PC-9 (cell line): ENCODE measurements around the gene NFE2L2. TPM values are rescaled to one million over a fixed set of nuclear protein-coding genes. Genes with fewer than 3 reads are reported as not detected.
A peak's percentile ranks its signal among the peaks of the same experiment; 100 is the strongest.

ENCODE experiments used
- BruUV-seq: library from RNA; stranded (reverse); fragments of 400-500 nt; replicated peaks from 2 replicates; lab custom pipeline; 2021; lab: Mats Ljungman, UMichigan
- CTCF ChIA-PET: fragments of 300-600 bp; sonication (Branson Sonifier 250); formaldehyde crosslinking; loops from one replicate; lab custom pipeline; 2022; ENCODE audit warnings: antibody characterized with exemption; lab: Charles Lee
- POLR2A ChIA-PET: fragments of 300-600 bp; sonication (Branson Sonifier 250); formaldehyde crosslinking; loops from one replicate; lab custom pipeline; 2022; ENCODE audit warnings: antibody characterized with exemption; ENCODE audit not compliant: unreplicated experiment; lab: Charles Lee
- DNase-seq, 2 experiments: peaks; one replicate each; pipeline versions ENCODE4 v3.0.0 to v3.0.0-alpha.2; 2015 to 2022; ENCODE audit warnings: mixed read lengths in 1 of 2
- H2AFZ ChIP-seq: fragments of 200-600 bp; sonication (generic); 2 replicates; pipeline ENCODE4 v1.8.1; 2017; ENCODE audit warnings: antibody characterized with exemption
- H3F3A ChIP-seq: fragments of 200-600 bp; sonication (generic); 2 replicates; pipeline ENCODE4 v1.8.1; 2017; ENCODE audit warnings: antibody characterized with exemption, mild to moderate bottlenecking, low read depth; ENCODE audit not compliant: insufficient read depth
- H3K27ac ChIP-seq: fragments of 200-600 bp; sonication (generic); 2 replicates; pipeline ENCODE4 v1.6.1; 2016; ENCODE audit warnings: mixed run types
- H3K27me3 ChIP-seq: fragments of 200-600 bp; sonication (generic); 2 replicates; pipeline ENCODE4 v1.6.1; 2016; ENCODE audit warnings: low read depth, mixed run types; ENCODE audit not compliant: insufficient read depth
- H3K36me3 ChIP-seq: fragments of 200-600 bp; sonication (generic); 2 replicates; pipeline ENCODE4 v1.6.1; 2016; ENCODE audit warnings: low read depth, mixed run types
- H3K4me1 ChIP-seq: fragments of 200-600 bp; sonication (generic); replicated peaks from 2 replicates; pipeline ENCODE4 v1.6.1; 2016; ENCODE audit warnings: mixed run types; ENCODE audit not compliant: insufficient read depth
- H3K4me2 ChIP-seq: fragments of 200-600 bp; sonication (generic); 2 replicates; pipeline ENCODE4 v1.6.1; 2017; ENCODE audit warnings: mixed run types
- H3K4me3 ChIP-seq: fragments of 200-600 bp; sonication (generic); 2 replicates; pipeline ENCODE4 v1.6.1; 2016; ENCODE audit warnings: mixed run types
- H3K79me2 ChIP-seq: fragments of 200-600 bp; sonication (generic); 2 replicates; pipeline ENCODE4 v1.6.1; 2017; ENCODE audit warnings: low read depth, mixed run types
- H3K9me2 ChIP-seq: fragments of 200-600 bp; sonication (generic); 2 replicates; pipeline ENCODE4 v1.8.1; 2017; ENCODE audit warnings: mild to moderate bottlenecking; ENCODE audit not compliant: insufficient read depth
- H3K9me3 ChIP-seq: fragments of 200-600 bp; sonication (generic); 2 replicates; pipeline ENCODE4 v1.8.1; 2016; ENCODE audit warnings: low read depth; ENCODE audit not compliant: insufficient read depth
- H4K20me1 ChIP-seq: fragments of 200-600 bp; sonication (generic); 2 replicates; pipeline ENCODE4 v1.8.1; 2017; ENCODE audit not compliant: insufficient read depth
- EZH2 ChIP-seq: fragments of 200-600 bp; sonication (generic); IDR thresholded peaks from 2 replicates; pipeline ENCODE4 v1.8.0; 2017; ENCODE audit warnings: antibody characterized with exemption, low read depth
- intact Hi-C: fragments of 100-400 bp; cut with micrococcal nuclease; formaldehyde crosslinking; loops from one replicate; pipeline ENCODE4 v1.10.0; 2022; ENCODE audit not compliant: unreplicated experiment
- total RNA-seq: library from RNA; stranded (reverse); gene quantifications from 2 replicates; pipeline ENCODE4 v1.2.3, GENCODE V29; 2021
- TF ChIP-seq, protein P1 (sequence below): fragments of 200-600 bp; sonication (generic); conservative IDR thresholded peaks from 2 replicates; pipeline ENCODE4 v1.6.1; 2017; ENCODE audit warnings: mixed run types, antibody characterized with exemption, mild to moderate bottlenecking, moderate library complexity

NFE2L2 gene
- total RNA-seq, 1 experiment from 2014 or later: 138 TPM

DNA sequence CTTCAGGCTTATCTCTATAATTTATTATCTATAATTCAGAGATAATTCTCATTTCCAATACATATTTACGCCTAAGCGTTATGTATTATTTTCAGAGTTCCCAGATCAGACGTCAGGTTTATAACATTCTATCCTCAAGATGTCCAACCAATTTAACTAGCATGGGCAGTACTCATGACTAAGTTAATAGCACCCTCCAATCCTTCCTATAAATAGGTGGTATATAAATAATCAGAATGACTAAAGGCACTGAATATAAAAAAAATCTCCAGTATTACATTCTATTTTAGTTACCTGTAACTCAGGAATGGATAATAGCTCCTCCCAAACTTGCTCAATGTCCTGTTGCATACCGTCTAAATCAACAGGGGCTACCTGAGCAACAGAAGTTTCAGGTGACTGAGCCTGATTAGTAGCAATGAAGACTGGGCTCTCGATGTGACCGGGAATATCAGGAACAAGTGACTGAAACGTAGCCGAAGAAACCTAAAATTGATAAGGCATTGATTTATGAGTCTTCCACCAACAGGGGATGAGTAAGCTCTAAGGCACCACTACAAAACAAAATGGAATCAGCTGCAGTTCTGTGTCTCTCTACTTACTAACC, 32.3 kb downstream of the NFE2L2 start:
- no peaks in the 10 kb centered on the region for H3K9me2 ChIP-seq
- 0 out of 2 replicates have a peak overlapping the region, but pooled peaks have one; percentile 8 for H3K27ac ChIP-seq
- intact Hi-C loops: no loop called here
- peaks cover 53% of the 10 kb centered on the region for H4K20me1 ChIP-seq
- H3K4me2 ChIP-seq: no peak overlapping the region
- CTCF ChIA-PET: interaction anchor here (0.6 to 1.0 kb wide), 2 partner anchors 31 to 67 kb away, joined by 3 read pairs; no protein-coding TSS in a partner anchor
- TF ChIP-seq EZH2: no peak
- TF ChIP-seq, protein P1, sequence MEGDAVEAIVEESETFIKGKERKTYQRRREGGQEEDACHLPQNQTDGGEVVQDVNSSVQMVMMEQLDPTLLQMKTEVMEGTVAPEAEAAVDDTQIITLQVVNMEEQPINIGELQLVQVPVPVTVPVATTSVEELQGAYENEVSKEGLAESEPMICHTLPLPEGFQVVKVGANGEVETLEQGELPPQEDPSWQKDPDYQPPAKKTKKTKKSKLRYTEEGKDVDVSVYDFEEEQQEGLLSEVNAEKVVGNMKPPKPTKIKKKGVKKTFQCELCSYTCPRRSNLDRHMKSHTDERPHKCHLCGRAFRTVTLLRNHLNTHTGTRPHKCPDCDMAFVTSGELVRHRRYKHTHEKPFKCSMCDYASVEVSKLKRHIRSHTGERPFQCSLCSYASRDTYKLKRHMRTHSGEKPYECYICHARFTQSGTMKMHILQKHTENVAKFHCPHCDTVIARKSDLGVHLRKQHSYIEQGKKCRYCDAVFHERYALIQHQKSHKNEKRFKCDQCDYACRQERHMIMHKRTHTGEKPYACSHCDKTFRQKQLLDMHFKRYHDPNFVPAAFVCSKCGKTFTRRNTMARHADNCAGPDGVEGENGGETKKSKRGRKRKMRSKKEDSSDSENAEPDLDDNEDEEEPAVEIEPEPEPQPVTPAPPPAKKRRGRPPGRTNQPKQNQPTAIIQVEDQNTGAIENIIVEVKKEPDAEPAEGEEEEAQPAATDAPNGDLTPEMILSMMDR: no peak
- H3K27me3 ChIP-seq: no peaks in the 10 kb centered on the region
- POLR2A ChIA-PET: interaction anchor here (0.6 kb wide), 1 partner anchor 31 kb away, joined by 3 read pairs; no protein-coding TSS in a partner anchor
- peaks cover 59% of the 10 kb centered on the region for H3K79me2 ChIP-seq
- H3K4me3 ChIP-seq: no peak overlapping the region
- H3K36me3 ChIP-seq: peaks cover 70% of the 10 kb centered on the region
- no peaks in the 10 kb centered on the region for H3K9me3 ChIP-seq
- no peak for DNase-seq
- no peaks in the 10 kb centered on the region for H3K4me1 ChIP-seq
- H3F3A ChIP-seq: peaks cover 95% of the 10 kb centered on the region
- BruUV-seq: no TSS peak
- no peak overlapping the region for H2AFZ ChIP-seq

DNA sequence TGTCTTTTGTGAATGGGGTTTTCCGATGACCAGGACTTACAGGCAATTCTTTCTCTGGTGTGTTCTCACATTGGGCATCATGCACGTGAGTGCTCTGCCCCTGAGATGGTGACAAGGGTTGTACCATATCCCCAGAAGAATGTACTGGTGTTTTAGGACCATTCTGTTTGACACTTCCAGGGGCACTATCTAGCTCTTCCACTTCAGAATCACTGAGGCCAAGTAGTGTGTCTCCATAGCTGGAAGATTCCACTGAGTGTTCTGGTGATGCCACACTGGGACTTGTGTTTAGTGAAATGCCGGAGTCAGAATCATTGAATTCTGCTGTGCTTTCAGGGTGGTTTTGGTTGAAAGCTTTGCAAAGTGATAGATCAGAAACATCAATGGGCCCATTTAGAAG, 33.3 kb downstream of the NFE2L2 start:
- Histone ChIP-seq H3K4me2 (no peak overlapping the region), H4K20me1 (peaks cover 45% of the 10 kb centered on the region), H3K4me1 (no peaks in the 10 kb centered on the region), H3K27ac (no peak overlapping the region; the same call in 1 of the 2 replicates), H3K36me3 (peaks cover 61% of the 10 kb centered on the region), H3K79me2 (peaks cover 50% of the 10 kb centered on the region), H3F3A (peaks cover 95% of the 10 kb centered on the region), H3K27me3 (no peaks in the 10 kb centered on the region), H3K9me3 (no peaks in the 10 kb centered on the region), H3K4me3 (no peak overlapping the region), H3K9me2 (no peaks in the 10 kb centered on the region), H2AFZ (no peak overlapping the region)
- CTCF ChIA-PET: no interaction called here
- no peak for DNase-seq
- intact Hi-C loops: no loop called here
- TF ChIP-seq EZH2: no peak
- TF ChIP-seq, protein P1: no peak
- BruUV-seq: TSS peak; percentile 4
- POLR2A ChIA-PET: interaction anchor here (0.6 to 0.7 kb wide), 2 partner anchors 32 to 379 kb away, joined by 3 read pairs; no protein-coding TSS in a partner anchor

DNA sequence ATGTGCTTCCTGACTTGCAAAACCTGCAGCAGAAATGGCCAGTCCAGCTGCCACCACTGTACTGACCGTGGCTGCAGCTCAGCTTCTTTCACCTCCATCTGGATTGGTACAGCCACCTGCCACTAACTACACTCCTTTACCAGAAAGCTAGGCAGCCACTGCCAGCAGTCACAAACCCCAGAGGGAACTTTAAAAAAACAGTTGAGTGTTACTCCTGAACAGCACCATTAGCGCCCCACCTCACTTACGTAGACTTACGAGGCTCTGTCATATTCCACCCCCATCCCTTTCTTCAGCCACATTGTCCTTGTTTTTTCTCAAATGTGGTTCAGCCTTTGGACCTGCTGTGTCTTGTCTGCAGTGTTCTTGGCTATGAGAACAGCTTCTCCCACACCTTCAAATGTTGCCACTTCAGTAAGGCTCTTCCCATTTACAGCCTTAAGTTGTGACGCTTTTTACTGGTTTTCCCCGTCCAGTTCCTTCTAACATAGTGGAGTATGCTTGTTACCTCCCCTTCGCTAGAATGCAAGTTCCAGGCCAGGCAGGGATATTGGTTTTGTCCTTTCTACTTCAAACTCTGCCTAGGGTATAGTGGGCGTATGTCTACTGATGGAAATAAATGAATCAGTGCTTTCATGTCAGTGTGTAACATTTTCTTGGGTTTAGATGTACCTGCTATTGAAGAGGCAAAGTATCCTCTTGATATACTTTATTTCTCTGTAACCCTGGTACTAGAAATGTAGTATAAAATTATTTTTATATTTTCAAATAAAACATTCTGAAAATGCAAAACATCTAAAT, 34.9 kb downstream of the NFE2L2 start:
- H3K4me2 ChIP-seq: no peak overlapping the region
- no peaks in the 10 kb centered on the region for H3K4me1 ChIP-seq
- TF ChIP-seq, protein P1: no peak
- no peak for TF ChIP-seq EZH2
- intact Hi-C loops: loop anchor here (1.0 to 5.0 kb wide), 2 partner anchors 9 to 33 kb away; partner anchors contain the start of gene NFE2L2
- no peaks in the 10 kb centered on the region for H3K9me2 ChIP-seq
- H3K27ac ChIP-seq: no peak overlapping the region
- peaks cover 98% of the 10 kb centered on the region for H3F3A ChIP-seq
- H4K20me1 ChIP-seq: peaks cover 41% of the 10 kb centered on the region
- no peaks in the 10 kb centered on the region for H3K27me3 ChIP-seq
- ChIA-PET CTCF (no interaction called here), POLR2A (interaction anchor here (0.6 kb wide), 1 partner anchor 276 kb away, joined by 3 read pairs; no protein-coding TSS in a partner anchor)
- no peaks in the 10 kb centered on the region for H3K9me3 ChIP-seq
- no peak overlapping the region for H3K4me3 ChIP-seq
- H2AFZ ChIP-seq: no peak overlapping the region
- H3K36me3 ChIP-seq: peaks cover 49% of the 10 kb centered on the region
- no TSS peak for BruUV-seq
- DNase-seq: no peak
- H3K79me2 ChIP-seq: peaks cover 33% of the 10 kb centered on the region
